ENCODE results near the gene RNF220. TPM values are rescaled to one million over a fixed set of nuclear protein-coding genes. Genes with fewer than 3 reads are reported as not detected.

RNF220 gene
- total RNA-seq: 62.4 TPM

DNA sequence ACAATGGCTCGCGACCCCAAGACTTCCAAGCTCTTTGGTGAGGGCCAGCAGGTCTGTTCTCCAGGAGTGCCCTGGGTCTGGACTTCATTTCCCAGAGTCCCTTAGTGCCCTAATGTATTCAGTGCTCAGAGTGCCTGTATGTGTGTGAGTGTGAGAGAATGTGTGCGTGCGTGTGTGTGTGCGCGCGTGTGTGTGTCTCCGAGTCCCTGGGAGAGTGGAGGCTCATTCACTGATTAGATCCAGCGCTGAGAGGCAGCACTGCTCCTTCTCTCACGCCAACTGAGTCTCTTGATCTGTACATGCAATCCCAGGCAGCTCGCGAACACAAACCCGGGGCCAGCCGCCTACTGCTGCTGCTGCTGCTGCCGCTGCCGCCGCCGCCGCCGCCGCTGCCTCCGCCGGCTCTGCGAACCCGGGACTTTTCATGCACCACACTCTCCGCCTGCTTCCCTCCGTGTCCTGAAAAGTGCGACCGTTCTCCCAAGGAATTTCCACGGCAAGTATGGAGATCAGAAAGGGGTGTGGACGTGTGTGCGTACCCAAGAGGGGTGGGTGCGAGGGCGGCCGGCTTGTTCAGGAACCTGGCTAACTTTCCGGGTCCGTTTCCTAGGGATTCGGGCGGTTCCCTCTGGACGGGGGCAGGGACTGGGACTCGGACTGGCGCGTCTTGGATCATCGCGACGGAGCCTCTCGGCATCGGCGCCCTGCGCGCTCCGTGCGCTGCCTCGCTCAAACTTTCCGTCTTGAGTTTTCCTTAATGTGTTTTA is at the start of gene RNF220:
RNF220 (plus strand) TSS at position 225 of the 767 bp plus-strand sequence.

GRCh38 chr1:44674113-44675000 is 269.3 kb downstream of the RNF220 start, which contains the start of the genes ARMH1 and TMEM53:
Gene ARMH1, plus strand, starts transcription at chr1:44674714. Its CDS starts 14,984 bp downstream, at chr1:44689698.
Gene TMEM53, minus strand, starts transcription at chr1:44674481. Its CDS starts 90 bp downstream, at chr1:44674391.

Other genes with a start within 250 kb of the RNF220 start
- 52.7 TPM for gene DMAP1, start 191.8 kb upstream of the RNF220 start, total RNA-seq
- 54.4 TPM for gene ERI3, start 50.0 kb upstream of the RNF220 start, total RNA-seq